GM12872 (cell line): ENCODE measurements around the gene TRA2A.

Experiments used
- TF ChIP-seq, protein P1 (sequence below): IDR thresholded peaks from 3 replicates; pipeline ENCODE4 v1.5.1; 2011; ENCODE audit warnings: low read depth, mild to moderate bottlenecking, low read length, moderate library complexity; ENCODE audit not compliant: insufficient read depth

TRA2A gene

DNA sequence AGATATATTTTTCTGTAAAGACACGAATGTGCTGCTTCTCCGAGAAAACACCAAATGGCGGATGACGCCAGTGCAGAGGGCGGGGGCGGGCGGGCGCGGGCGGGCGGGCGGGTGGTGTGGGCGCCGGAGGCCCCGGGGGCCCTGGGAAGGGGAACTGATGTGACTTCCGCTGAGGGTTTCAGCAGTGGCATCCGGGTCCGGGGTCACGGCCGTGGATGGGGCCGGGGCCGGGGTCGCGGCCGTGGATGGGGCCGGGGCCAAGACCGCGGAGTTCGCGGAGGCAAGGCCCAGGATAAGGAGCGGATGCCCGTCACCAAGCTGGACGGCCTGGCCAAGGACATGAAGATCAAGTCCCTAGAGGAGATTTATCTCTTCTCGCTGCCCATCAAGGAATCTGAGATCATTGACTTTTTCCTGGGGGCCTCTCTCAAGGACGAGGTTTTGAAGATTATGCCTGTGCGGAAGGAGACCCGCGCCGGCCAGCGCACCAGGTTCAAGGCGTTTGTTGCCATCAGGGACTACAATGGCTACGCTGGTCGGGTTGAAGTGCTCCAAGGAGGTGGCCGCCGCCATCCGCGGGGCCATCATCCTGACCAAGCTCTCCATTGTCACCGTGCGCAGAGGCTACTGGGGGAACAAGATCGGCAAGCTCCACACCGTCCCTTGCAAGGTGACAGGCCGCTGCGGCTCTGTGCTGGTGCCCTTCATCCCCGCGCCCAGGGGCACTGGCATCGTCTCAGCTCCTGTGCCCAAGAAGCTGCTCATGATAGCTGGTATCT, 41.2 kb downstream of the TRA2A start:
- TF ChIP-seq, protein P1, sequence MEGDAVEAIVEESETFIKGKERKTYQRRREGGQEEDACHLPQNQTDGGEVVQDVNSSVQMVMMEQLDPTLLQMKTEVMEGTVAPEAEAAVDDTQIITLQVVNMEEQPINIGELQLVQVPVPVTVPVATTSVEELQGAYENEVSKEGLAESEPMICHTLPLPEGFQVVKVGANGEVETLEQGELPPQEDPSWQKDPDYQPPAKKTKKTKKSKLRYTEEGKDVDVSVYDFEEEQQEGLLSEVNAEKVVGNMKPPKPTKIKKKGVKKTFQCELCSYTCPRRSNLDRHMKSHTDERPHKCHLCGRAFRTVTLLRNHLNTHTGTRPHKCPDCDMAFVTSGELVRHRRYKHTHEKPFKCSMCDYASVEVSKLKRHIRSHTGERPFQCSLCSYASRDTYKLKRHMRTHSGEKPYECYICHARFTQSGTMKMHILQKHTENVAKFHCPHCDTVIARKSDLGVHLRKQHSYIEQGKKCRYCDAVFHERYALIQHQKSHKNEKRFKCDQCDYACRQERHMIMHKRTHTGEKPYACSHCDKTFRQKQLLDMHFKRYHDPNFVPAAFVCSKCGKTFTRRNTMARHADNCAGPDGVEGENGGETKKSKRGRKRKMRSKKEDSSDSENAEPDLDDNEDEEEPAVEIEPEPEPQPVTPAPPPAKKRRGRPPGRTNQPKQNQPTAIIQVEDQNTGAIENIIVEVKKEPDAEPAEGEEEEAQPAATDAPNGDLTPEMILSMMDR: no peak

DNA sequence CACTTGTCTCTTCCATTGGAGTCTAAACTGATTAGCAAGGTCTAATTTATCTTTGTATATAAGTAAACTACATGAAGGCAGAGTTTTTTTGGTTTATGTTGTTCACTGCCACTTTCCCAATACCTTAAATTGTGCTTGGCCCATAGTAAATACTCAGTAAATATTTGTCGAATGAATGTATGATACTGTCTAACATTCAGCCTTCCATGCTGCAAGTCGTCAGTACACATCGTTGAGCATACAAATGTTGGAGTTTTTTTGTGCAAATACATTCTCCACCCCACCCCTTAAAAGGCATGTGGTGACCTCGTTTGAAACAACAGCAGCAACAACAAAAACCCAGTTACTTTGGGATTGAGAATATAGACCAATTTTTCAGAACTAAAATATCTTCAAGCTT, 44.1 kb downstream of the TRA2A start:
- TF ChIP-seq, protein P1: no peak

DNA sequence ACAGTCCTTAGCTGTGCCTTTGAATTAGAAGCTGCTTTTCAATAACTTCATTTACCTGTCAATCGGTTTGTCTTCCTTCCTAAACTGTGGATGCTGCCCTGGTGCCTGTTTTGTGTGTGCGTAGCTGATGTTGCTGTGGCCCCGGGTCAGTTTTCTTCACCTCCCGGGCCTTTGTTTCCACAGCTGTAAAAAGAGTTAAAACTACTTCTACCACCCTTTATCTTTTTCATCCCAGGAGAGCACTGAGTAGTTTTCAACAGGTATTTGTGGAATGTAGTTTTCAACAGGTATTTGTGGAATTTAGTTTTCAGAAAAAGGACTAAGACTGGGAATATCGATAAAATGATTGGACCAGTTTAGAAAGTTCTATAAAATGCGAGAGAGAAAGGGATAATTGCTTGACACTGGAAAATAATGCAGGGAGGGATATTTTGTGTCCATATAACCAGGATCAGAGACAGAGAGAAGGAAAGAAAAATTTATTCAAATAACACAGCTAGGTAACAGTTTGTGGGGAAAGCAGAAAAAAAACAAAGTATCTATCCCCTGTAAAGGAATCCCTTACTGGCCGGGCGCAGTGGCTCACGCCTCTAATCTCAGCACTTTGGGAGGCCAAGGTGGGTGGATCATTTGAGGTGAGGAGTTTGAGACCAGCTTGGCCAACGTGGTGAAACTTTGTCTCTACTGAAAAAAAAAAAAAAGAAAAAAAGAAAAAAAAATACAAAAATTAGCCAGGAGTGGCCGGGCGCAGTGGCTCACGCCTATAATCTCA, 45.6 kb downstream of the TRA2A start:
- TF ChIP-seq, protein P1: no peak

DNA sequence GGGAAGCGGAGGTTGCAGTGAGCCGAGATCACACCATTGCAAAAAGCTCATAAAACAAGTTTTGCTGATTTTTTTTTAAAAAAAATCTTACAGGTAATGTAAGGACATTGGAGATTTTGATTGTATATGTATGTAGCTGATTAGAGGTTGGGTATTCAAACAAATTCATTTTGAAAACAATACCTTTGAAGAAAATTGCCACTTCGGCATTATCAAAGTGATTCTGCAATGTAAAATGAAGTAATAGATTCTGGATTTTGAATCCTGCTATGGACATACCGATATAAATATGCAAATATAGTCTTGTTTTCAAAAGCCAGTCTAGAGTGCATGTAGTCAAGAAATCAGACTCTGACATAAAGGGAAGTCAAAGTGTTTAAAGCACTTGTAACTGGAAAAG, 49.1 kb downstream of the TRA2A start:
- TF ChIP-seq, protein P1: no peak

DNA sequence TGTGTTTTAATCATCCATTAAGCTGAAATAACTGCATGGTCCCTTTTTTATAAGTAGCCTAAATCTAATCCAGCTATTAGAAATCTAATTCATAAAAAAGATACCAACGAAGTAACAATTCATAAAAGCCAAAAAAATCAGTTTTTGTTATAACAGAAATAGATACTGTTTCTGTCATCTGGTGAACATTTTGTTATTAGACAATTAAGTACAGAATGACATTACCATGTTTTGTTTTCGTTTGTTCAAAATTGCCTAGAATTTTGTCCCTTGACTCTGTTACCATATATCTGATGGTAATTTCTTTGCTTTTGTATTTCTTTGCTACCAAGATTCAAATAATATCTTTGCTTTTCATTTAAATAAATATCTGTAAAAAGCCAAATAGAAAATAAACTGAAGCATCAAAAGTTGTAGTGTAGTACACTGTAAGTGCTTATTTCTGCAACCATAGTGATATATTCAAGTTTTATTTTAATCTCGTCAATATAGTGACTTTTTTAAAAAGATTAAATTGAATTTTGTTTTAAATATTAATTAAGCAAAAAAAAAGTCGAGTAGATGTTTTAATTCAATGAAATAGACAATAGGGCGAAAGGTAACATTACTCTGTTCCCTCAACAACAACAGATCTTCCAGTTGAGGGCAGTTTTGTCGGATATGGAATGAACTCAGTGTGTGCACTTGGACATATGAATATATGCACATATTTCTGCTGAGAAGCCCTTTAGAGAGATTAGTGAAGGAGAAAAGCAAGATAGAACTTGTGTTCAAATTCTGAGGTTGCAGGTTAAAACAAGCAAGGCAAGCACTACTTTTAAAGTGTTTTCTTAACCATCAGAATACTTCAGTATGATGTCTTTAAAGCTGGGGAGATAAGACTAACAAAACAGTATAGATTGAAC, 53.6 kb downstream of the TRA2A start:
- TF ChIP-seq, protein P1: no peak

DNA sequence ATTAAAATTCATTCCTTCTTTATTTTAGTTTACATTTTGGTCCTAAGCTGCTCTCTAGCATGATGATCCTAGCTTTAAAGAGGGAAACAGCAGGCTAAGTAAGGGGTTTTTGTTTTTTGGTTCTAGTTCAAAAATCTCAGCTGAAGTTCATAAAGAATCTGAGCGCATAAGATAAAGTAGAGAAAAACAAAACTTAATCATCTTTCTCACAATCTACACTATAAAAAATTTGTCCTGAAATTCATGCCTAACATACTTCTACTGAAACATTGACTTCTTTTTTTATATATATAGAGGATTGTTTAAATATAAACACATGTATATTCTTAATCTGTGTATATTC, 54.7 kb downstream of the TRA2A start:
- TF ChIP-seq, protein P1: no peak
